Esophagus squamous epithelium (tissue), 5 donors: ENCODE measurements around the gene COX5B. TPM values are rescaled to one million over a fixed set of nuclear protein-coding genes. Genes with fewer than 3 reads are reported as not detected.

Experiments
- DNase-seq: peaks from one replicate; lab custom pipeline; 2025; lab: John Stamatoyannopoulos, UW
- H3K27ac ChIP-seq, 4 donors: fragments of 200-600 bp; sonication (generic); one replicate each; pipeline ENCODE4 v1.5.1; 2016 to 2019; ENCODE audit warnings: mild to moderate bottlenecking in 1 of 4
- H3K27me3 ChIP-seq, 4 donors: fragments of 200-600 bp; sonication (generic); 1 replicate in 3 of 4; 2 replicates in 1 of 4; pipeline versions ENCODE4 v1.5.1 to v1.6.0; 2017 to 2021; ENCODE audit warnings: antibody characterized with exemption in 1 of 4
- H3K36me3 ChIP-seq, 3 donors: fragments of 200-600 bp; sonication (generic); one replicate each; pipeline ENCODE4 v1.5.1; 2016 to 2019
- H3K4me1 ChIP-seq, 3 donors: fragments of 200-600 bp; sonication (generic); one replicate each; pipeline ENCODE4 v1.5.1; 2017 to 2019
- H3K4me3 ChIP-seq, 4 donors: fragments of 200-600 bp; sonication (generic); 1 replicate in 3 of 4; 2 replicates in 1 of 4; pipeline ENCODE4 v1.5.1; 2016 to 2019; ENCODE audit warnings: mild to moderate bottlenecking in 2 of 4, moderate library complexity in 1 of 4
- H3K9me3 ChIP-seq, 3 donors: fragments of 200-600 bp; sonication (generic); one replicate each; pipeline ENCODE4 v1.5.1; 2016 to 2019
- POLR2A ChIP-seq, 4 donors: fragments of 450-650 bp; IDR thresholded peaks; one replicate each; pipeline ENCODE4 v1.6.1; 2017; ENCODE audit warnings: antibody characterized with exemption in 4 of 4, mild to moderate bottlenecking in 4 of 4, moderate library complexity in 3 of 4
- WGBS, 2 donors: methylation state at CpG; one replicate each; pipeline ENCODE4 v1.1.5; 2018; 5-methylcytosine and 5-hydroxymethylcytosine counted together
- intact Hi-C: fragments of 100-400 bp; cut with DNase I; formaldehyde crosslinking; loops from one replicate; pipeline ENCODE4 v1.15.0; 2022
- total RNA-seq, 4 donors: library from RNA; depleted of rRNA; stranded (reverse); fragments of >200 nt; gene quantifications; one replicate each; pipeline ENCODE4 v1.1.0, GENCODE V29; 2016
- TF ChIP-seq, protein P1 (sequence below), 6 experiments: fragments of 450-650 bp in 4 of 6; fragments of 200-600 bp in 2 of 6; sonication (generic) in 2 of 6; IDR thresholded peaks; one replicate each; pipeline ENCODE4 v1.5.1; 2016 to 2019; ENCODE audit warnings: antibody characterized with exemption in 6 of 6, mild to moderate bottlenecking in 4 of 6, moderate library complexity in 4 of 6
- donor health status: DM: yes; HTN: yes; CAD: no.

Gene COX5B
- total RNA-seq, 4 donors from 2014 or later, result 350 to 487 (median 415) TPM

DNA sequence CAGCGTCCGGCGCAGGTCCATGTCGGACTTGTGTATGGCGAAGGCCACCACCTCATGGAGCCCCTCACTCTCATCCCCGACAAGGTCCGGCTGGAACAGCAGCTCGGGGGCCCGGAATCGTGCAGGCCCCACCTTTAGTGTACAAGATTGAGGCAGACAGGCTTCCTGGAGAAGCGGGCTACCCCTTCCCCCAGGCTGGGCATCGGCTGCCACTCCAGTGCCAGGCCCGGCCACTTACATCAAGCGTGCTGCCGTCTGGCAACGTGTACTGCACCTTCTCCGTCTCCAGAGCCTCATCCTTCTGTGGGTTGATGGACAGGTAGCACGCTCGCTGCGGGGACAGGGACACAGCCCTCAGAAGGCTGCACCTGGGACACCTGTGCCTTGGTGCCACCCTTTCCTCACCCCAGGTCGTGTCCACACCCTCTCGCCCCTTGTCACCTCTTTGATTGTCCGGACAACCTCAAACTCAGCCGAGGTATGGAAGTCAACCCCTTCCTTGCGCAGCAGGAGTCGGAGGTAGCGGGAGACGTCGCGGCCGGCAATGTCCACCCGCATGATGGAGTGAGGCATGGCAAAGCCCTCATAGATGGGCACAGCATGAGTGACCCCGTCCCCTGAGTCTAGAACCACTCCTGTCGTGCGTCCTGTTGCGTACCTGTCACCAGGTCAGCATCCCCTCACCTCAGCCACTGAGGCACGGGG is 12.3 kb downstream of the COX5B start:
- peaks cover 19 to 80% (median 23%) of the 10 kb centered on the region in 3 donors for H3K36me3 ChIP-seq
- TF ChIP-seq, protein P1, sequence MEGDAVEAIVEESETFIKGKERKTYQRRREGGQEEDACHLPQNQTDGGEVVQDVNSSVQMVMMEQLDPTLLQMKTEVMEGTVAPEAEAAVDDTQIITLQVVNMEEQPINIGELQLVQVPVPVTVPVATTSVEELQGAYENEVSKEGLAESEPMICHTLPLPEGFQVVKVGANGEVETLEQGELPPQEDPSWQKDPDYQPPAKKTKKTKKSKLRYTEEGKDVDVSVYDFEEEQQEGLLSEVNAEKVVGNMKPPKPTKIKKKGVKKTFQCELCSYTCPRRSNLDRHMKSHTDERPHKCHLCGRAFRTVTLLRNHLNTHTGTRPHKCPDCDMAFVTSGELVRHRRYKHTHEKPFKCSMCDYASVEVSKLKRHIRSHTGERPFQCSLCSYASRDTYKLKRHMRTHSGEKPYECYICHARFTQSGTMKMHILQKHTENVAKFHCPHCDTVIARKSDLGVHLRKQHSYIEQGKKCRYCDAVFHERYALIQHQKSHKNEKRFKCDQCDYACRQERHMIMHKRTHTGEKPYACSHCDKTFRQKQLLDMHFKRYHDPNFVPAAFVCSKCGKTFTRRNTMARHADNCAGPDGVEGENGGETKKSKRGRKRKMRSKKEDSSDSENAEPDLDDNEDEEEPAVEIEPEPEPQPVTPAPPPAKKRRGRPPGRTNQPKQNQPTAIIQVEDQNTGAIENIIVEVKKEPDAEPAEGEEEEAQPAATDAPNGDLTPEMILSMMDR (IDR thresholded peaks at IDR 0.05), result no peak
- no peak for TF ChIP-seq POLR2A (IDR thresholded peaks at IDR 0.05)
- no peak overlapping the region for H3K4me3 ChIP-seq
- WGBS, 2 donors, result 94 to 96% methylated on average over 9 to 21 of the region's 37 CpGs
- H3K4me1 ChIP-seq, result peaks cover 18 to 29% (median 23%) of the 10 kb centered on the region in 3 donors
- no peak overlapping the region for H3K27ac ChIP-seq
- intact Hi-C loops, result no loop called here
- no peaks in the 10 kb centered on the region for H3K27me3 ChIP-seq
- peaks cover 0 to 10% (median 0%) of the 10 kb centered on the region in 3 donors for H3K9me3 ChIP-seq
- DNase-seq, result no peak

- Histone ChIP-seq H3K36me3 (peaks cover 19 to 76% (median 23%) of the 10 kb centered on the region in 3 donors), H3K27me3 (no peaks in the 10 kb centered on the region), H3K9me3 (peaks cover 0 to 8% (median 0%) of the 10 kb centered on the region in 3 donors), H3K4me3 (no peak overlapping the region), H3K4me1 (peaks cover 19 to 31% (median 23%) of the 10 kb centered on the region in 3 donors), H3K27ac (no peak overlapping the region)
- no peak for TF ChIP-seq POLR2A (IDR thresholded peaks at IDR 0.05)
- TF ChIP-seq, protein P1 (IDR thresholded peaks at IDR 0.05), result no peak
- no peak for DNase-seq
- intact Hi-C loops, result no loop called here
- 89 to 96% methylated on average over 4 to 11 of the region's 13 CpGs for WGBS, 2 donors
These were observed 12.9 kb downstream of the COX5B start for GRCh38 chr2:97658691-97659157.

DNA sequence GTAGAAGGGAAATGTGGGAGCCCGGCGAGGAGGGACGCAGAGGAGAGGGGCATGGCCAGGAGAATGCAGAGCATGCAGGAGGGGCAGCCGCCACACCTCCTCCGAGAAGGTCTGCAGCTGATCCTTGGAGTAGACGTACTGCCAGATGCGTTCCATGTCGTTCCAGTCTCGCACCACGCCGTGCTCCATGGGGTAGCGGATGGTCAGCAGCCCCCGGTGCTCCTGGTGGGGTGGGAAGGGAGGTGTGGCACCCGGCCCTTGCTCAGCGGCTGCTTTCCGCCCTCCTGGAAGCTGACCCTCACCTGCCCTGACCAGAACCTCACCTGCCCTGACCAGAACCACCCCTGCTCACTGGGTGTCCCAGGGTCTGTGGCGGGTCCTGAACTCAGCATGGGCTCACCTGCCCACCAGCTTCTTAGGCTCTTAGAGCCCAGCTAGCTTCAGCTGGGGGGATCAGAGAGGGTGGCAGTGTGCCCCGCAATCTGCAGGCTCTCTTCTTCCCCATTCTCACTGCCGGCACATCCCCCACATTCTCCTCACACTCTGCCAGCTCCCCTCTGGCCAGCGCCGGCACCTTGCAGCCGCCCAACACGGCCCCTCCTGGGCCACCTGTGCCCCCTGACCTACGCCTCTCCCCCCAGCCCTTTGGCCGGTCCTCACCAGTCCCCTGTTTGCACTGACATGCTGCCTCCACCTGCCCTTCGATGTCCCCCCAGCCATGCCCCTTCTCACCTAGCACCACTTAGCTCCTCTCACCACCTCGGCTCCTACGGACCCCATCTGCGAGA is 13.6 kb downstream of the COX5B start:
- Histone ChIP-seq H3K36me3 (peaks cover 19 to 69% (median 23%) of the 10 kb centered on the region in 3 donors), H3K4me1 (peaks cover 19 to 32% (median 23%) of the 10 kb centered on the region in 3 donors), H3K27me3 (no peaks in the 10 kb centered on the region), H3K4me3 (no peak overlapping the region), H3K9me3 (peaks cover 0 to 1% (median 0%) of the 10 kb centered on the region in 3 donors), H3K27ac (no peak overlapping the region)
- TF ChIP-seq, protein P1 (IDR thresholded peaks at IDR 0.05), result no peak
- no peak for TF ChIP-seq POLR2A (IDR thresholded peaks at IDR 0.05)
- no peak for DNase-seq
- WGBS, 2 donors, result 92 to 96% methylated on average over 12 to 14 of the region's 29 CpGs
- intact Hi-C loops, result no loop called here

- no peaks in the 10 kb centered on the region for H3K27me3 ChIP-seq
- 92 to 100% methylated on average over 5 to 17 of the region's 20 CpGs for WGBS, 2 donors
- no peak for TF ChIP-seq POLR2A (IDR thresholded peaks at IDR 0.05)
- TF ChIP-seq, protein P1 (IDR thresholded peaks at IDR 0.05), result no peak
- peaks cover 19 to 39% (median 27%) of the 10 kb centered on the region in 3 donors for H3K4me1 ChIP-seq
- no peak overlapping the region for H3K27ac ChIP-seq
- intact Hi-C loops, result no loop called here
- peaks cover 19 to 61% (median 23%) of the 10 kb centered on the region in 3 donors for H3K36me3 ChIP-seq
- no peaks in the 10 kb centered on the region for H3K9me3 ChIP-seq
- no peak for DNase-seq
- H3K4me3 ChIP-seq, result no peak overlapping the region
These were observed 14.3 kb downstream of the COX5B start for GRCh38 chr2:97660044-97660774.
